ENCODE results near the gene SLC1A3.

DNA sequence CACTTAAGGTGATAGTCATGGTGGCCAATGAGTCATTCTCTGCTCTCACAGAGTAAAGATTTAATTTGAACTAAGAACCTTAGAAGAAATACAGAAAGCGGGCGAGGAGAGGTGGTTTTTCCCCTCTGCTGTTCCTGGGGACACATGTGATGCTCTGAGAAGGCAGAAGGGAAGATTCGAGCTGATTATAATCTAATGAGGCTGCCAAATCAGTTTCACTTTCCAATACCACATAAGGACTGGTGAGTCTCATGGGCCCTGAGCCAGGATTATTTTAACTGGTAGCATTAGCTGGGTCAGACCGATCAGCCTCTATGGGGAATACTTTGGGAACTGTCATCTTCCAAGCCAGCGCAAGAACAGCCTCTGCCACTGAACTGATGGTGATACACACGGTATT is 116.5 kb downstream of the SLC1A3 start:
- TF ChIP-seq, protein P1, sequence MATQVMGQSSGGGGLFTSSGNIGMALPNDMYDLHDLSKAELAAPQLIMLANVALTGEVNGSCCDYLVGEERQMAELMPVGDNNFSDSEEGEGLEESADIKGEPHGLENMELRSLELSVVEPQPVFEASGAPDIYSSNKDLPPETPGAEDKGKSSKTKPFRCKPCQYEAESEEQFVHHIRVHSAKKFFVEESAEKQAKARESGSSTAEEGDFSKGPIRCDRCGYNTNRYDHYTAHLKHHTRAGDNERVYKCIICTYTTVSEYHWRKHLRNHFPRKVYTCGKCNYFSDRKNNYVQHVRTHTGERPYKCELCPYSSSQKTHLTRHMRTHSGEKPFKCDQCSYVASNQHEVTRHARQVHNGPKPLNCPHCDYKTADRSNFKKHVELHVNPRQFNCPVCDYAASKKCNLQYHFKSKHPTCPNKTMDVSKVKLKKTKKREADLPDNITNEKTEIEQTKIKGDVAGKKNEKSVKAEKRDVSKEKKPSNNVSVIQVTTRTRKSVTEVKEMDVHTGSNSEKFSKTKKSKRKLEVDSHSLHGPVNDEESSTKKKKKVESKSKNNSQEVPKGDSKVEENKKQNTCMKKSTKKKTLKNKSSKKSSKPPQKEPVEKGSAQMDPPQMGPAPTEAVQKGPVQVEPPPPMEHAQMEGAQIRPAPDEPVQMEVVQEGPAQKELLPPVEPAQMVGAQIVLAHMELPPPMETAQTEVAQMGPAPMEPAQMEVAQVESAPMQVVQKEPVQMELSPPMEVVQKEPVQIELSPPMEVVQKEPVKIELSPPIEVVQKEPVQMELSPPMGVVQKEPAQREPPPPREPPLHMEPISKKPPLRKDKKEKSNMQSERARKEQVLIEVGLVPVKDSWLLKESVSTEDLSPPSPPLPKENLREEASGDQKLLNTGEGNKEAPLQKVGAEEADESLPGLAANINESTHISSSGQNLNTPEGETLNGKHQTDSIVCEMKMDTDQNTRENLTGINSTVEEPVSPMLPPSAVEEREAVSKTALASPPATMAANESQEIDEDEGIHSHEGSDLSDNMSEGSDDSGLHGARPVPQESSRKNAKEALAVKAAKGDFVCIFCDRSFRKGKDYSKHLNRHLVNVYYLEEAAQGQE (IDR thresholded peaks at IDR 0.05; ENCODE audit: low read depth), result no peak
- TF ChIP-seq RAD21 (IDR thresholded peaks at IDR 0.05; ENCODE audit: low read depth), result no peak
